COLO829 (cell line): ENCODE results near the gene SRRM4.

Source experiments
- DNase-seq: peaks from one replicate; pipeline ENCODE4 v3.0.0; 2012; ENCODE audit warnings: low spot score

Gene SRRM4

DNA sequence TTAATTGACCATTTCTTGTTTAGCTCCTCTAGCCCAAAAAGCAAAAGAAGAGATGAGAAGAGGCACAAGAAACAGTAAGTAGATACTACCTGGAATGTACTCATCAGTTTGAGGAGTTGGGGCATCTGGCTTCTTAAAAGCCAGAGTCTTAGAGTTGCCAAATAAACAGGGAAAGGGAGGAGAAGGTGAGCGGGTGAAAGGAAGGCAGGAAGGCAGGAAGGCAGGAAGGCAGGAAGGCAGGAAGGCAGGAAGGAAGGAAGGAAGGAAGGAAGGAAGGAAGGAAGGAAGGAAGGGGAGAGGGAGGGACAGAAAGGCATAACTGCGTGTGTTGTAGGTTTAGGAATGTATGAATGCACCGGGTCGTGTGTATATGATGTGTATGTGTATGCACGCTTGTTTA lies 140.7 kb downstream of the SRRM4 start:
- DNase-seq, result no peak

DNA sequence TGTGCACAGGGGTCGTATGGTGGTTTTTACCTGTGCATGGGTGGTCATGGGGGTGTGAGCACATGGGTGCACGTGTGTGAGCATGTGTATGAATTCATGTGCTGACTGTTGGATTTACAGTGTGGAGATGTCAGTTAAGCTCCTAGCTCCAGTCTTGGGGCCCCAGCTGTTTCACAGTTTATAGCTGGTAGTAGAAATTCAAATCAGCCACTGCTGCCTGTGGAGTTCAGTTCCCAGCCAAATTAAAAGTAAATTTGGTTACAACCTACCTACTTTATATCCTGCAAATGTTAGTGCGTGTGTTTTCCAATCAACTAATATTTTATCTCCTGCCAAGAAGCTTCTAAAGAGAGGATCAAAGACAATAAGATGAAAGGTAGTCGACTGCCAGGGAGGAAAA lies 141.4 kb downstream of the SRRM4 start:
- DNase-seq, result no peak

DNA sequence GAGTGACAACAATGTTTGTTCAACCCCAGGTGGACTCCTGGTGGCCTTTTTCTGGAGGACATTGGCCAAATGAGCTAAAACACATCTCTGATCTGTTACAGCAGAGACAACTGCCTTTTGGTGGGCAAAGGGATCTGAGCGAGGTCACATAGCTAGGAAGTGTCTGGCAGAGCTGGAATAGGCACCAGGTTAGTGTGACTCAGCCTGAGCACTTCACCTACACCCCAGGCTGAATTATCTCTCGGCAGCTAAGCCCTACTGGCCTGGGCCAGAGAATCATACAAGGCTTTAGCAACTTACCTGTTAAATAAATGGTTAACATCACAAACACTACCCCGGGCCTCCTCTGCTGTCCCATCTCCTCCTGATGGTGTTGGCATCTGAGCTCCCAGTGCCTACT lies 147.2 kb downstream of the SRRM4 start:
- DNase-seq, result no peak

DNA sequence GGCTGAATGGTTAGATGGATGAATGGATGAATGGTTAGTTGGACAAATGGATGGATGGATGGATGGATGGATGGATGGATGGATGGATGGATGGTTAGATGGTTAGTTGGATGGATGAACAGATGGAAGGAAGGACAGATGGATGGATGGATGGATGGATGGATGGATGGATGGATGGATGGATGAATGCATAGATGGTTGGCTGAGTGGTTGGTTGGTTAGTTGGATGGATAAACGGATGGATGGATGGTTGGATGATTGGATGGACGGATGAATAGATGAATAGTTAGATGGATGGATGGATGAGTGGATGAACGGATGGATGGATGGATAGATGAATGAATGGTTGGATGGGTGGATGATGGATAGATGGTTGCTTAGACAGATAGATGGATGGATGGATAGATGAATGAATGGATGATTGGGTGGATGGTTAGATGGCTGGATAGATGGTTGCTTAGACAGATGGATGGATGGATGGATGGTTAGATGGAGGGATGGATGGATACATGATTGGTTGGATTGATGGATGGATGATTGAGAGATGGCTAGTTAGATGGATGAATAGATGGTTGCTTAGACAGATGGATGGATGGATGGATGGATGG lies 148.6 kb downstream of the SRRM4 start:
- DNase-seq, result no peak

DNA sequence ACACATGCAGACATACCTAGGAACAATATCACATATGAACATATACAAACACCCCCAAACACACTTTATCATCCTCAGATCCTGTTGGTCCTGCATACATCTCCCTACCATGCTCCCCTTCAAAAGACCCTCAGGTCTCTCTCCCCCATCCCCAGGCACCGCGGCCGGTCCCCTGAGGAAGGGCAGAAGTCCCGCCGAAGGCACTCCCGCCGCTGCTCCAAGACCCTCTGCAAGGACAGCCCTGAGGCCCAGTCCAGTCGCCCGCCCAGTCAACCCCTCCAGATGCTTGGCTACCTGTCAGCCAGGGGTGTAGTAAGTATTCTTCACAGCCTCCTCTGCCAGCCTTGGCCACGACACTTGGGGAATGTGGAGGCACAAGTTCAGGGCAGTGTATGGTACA lies 149.2 kb downstream of the SRRM4 start:
- no peak for DNase-seq

DNA sequence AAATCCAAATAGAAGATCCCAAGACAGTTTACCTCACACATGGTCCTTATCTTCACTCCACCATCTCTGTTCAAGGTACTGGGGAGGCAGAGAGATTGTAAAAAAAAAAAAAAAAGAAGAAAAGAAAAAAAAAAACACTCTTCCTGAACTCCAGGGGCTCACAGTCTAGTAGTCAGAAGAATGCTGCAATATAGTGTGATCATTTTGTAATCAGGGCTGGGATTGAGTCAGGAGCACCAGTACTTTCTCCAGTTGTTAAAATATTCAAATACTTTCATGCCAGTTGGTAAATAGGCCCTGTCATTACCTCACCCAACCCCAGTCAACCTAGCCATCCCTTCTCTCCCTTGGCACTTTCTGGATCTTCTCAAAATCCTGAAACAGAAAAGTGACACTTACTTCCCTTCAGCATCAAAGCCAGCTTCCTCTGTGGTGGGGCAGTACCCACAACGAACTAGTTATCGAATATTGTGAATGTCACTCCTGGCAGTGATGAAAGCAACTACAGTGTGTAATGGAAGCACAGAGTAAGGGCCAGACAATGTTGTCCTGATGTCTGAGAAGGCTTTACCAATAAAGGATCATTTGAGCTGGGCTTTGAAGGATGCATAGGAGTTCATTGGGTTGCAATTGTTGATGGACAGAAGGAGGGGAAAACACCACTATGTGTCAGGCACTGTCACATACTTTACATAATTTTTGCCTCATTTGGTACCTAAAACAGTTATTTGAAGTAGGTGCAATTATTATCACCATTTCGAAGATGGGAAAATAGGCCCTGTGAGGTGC lies 153.1 kb downstream of the SRRM4 start:
- DNase-seq, result no peak

DNA sequence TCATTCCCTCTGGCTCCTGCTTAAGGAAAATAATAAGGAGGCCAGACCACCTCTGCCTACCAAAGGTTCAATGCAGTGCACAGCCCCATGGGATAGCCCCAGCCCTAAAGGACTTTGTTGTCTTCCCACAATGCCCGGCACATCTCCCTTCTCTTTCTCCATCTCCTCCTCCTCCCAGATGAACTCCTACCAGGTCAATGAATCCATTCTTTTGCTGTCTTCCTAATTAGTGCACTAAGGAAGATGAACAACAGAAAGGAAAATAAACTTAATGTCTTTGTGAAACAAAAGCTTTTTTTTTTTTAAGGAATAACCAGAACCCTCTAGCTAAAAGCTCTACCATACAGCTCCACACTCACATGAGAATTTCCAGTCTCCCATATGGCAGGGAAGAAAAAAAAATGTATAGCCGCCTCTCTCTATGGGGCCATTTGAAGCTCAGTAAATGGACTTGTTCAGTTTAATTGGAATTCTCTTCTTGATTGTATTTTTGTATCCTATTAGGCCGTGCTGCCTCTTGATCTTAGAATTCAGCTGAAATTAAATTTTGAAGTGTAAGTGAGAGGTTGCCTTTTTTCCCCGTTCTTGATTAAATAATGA lies 155.6 kb downstream of the SRRM4 start:
- no peak for DNase-seq

DNA sequence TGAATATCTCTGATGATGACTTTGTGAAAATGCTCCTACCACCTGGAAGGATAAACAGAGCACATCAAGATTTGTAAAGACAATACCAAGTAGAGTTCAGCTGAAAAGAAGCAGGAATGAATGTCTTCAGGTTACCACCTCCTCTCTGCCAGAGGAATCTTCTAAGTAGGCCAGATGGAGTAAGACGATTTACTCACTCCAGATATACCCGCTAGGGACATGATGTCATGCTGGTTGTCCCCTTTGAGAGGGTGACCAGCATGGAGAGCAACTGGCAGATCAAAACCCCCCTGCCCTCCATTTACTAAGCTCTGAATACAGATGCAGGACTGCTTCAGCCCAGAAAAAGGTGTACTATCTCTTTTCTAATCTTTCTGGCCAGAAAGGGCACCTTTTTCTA lies 158.1 kb downstream of the SRRM4 start:
- DNase-seq, result no peak

DNA sequence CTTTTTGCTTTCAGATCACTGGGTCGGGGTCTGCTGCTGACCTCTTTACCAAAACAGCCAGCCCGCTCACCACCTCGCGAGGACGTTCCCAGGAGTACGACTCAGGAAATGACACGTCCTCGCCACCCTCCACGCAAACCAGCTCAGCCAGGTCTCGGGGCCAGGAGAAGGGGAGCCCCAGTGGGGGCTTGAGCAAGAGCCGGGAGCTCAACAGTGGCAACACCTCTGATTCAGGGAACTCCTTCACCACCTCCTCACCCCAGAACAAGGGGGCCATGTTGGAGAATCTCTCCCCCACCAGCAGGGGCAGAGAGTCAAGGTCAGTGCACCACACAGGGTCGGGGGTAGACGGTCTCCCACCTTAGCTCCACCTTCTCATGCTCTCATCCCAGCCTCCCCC lies 164.0 kb downstream of the SRRM4 start:
- no peak for DNase-seq

DNA sequence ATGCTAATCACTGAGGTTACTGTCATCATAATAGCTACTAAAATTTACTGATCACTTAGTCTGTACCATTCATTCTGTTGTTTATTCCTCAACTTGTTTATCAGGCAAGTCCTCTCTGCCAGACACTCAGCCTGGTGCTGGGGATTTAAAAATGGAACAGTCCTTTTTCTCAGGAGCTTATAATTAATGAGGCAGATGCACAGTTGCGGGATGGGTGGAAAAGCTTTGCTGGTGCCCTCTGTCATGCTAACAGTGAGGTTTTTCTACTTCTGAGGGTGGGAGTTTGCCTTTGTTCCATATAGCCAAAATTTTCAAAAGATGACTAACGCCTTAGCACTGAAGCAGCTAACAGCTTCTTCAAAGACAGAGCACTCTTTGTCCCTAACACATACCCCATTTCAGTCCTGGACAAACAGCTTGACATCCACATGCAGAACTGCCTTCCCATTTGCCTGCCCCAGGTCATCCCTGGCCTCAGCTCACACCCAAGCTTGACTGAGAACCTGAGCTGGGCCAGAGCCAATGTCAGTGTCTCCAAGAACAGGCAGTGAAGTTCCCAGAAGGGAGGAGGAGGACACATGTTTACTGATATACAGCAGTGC lies 166.6 kb downstream of the SRRM4 start:
- DNase-seq, result peak; percentile 58

DNA sequence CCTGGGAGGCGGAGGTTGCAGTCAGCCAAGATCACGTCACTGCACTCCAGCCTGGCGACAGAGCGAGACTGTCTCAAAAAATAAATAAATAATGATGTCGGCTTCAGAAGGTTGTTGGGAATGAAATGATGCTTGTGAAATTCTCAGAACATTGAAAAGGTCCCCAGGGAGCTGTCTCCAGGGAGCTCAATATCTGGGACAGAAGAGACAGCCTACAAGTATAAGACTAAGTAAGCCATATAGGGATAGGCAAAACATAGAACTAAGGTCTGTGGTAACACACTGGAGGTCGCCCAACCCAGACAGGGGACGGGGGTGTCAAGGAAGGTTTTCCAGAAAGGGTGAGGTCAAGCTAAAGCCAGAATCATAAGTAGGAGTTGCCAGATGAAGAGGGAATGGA lies 167.9 kb downstream of the SRRM4 start:
- DNase-seq, result no peak

DNA sequence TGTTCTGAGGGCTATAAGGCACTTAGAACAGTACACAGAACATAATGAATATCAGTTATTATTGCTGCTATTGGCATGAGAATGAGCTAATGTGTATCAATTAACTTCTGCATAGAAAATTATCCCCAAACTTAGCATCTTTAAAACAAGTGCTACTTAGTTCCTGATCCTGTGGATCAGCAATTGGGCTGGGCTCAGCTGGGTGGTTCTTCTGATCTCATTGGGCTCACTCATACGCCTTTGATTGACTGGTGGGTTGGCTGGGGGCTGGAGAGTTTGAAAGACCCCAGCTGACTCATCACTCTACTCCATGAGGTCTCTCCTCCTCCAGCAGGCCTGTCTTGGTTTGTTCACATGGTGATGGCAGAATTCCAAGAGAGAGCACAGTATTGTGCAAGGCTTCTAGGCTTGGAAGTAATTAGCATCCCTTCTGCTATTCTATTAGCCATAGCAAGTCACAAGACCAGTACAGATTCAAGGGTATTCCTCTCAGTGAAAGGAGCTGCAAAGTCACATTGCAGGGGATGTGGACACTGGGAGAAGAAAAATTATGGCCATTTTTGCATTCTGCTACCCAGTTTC lies 170.2 kb downstream of the SRRM4 start:
- DNase-seq, result no peak

DNA sequence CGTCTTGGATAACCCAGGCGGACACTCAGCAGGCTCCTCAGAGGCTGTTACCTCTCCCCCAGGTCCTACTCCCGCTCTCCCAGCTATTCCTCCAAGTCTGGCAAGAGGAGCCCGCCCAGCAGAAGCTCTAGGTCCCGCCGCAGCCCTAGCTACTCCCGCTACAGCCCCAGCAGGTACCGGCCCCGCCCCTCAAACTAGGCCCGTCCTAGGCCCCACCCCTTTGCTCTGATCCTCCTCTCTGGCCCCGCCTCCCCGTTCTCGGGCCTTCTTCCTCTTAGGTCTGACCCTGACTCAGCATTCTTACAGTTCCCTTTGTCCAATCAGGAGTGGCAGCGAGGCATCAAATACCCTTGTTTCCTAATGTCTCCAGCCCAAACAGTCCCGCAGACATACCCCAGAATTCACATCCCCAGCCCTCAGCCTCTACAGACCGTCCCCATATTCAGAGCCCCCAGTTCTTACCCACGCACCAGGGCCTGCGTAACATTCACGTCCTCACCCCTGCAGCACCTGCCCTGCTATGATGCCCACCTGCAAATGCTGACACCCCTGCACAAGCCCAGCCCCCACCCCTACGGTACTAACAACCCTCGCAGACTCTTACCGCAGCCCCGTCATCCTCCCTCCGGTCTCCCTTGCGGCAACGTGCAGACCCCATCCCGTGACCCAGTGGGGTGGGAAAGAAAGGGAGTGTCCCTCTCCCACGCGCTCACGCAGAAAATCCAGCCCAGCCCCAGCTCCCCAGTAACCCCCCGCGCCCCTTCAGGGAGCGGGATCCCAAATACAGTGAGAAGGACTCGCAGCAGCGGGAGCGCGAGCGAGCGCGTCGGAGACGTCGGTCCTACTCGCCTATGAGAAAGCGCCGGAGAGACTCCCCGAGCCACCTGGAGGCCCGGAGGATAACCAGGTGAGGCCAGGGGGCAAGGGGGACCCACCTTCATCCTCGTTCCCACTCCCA lies 172.4 kb downstream of the SRRM4 start:
- DNase-seq, result no peak

DNA sequence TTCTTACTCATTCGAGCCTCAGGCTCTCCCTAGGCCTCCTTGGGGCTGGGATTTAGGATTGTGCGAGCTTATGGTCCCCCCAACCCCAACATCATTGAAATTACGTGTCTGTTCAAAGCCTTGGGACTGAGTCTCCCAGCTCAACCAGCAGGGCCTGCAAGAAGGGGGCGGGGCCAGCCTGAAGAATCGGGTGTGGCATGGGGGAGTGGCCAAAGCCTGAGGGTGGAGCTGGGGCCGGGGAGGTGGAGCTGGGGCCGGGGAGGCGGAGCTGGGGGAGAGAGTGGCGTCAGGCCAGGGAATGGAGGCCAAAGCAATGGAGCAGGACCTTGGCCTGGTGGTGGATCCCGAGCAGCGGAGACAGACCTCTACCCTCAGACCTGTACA lies 173.1 kb downstream of the SRRM4 start:
- DNase-seq, result no peak

DNA sequence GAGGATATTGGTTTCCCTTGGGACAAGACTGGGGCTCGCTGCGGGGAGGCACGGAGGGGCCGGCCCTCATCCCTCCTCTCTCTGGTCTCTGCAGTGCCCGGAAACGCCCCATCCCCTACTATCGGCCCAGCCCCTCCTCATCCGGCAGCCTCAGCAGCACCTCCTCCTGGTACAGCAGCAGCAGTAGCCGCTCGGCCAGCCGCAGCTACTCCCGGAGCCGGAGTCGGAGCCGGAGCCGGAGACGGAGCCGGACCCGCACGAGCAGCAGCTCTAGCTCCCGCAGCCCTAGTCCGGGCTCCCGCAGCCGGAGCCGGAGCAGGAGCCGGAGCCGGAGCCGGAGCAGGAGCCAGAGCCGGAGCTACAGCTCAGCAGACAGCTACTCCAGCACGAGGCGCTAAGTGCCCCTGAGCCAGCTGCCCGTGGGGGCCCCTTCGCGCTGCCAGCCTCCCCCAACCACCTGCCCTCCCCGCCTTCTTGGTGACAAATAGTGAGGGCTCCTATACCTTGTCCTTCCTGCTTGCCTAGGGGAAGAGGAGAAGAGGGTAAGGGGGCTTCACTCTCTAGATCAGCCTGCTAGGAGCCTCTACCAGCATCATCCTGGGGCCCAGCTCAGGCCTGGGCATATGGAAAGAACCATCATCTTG lies 175.2 kb downstream of the SRRM4 start:
- no peak for DNase-seq

DNA sequence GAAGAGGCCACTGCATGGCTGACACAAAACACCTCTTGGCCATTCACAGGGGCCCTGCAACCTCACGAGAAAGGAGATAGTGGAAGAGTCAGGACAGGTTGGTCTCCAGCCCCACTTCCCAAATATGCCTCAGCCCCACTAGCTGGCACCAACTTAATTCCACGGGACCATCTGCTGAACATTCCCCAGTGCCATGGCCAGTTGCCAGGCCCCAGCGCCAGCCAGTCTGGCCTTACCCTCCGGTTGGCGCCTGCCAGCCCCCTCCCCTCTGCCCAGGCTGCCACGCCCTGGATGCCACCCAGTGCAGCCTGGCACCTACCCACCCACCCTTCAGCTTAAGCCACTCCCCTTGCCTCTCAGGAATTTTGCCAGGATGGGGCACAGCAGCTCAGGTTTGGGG lies 176.2 kb downstream of the SRRM4 start:
- DNase-seq, result no peak

DNA sequence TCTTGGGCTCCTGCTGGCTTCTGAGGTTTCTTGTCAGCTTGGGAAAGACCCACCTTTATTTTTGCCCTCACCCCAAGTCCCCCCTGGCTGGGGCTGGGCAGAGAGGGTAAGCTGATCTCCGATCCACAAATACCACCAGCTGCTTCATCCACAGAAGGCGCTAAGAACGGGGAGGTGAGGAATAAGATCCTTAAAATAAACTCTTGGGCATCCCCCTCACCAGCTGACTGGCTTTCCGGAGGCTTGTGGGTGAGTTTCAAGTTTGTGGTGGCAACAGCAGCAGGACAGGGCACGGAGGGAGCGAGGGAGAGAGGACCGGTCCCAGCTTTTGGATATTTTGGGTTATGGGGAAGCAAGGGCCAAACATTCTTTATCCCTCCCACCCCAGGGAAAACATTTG lies 176.6 kb downstream of the SRRM4 start:
- DNase-seq, result no peak

DNA sequence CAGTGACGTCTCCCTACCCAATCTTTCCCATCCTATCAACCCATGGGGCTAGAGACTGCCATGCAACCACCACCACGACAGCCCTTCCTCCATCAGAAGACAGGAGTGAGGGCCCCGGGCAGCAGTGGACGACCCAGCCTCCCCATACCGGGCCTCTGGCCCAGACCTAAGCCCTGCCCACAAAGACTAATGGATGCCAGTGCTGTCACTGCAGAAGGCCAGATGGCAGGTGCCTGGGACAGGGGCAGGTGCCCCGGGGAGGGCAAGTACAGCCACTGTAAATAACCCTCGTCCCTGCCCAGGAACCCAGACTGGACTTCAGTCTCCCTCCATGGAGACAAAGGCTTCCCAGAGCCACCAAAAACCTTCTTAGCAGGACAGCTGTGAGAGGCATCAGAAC lies 177.1 kb downstream of the SRRM4 start:
- no peak for DNase-seq

DNA sequence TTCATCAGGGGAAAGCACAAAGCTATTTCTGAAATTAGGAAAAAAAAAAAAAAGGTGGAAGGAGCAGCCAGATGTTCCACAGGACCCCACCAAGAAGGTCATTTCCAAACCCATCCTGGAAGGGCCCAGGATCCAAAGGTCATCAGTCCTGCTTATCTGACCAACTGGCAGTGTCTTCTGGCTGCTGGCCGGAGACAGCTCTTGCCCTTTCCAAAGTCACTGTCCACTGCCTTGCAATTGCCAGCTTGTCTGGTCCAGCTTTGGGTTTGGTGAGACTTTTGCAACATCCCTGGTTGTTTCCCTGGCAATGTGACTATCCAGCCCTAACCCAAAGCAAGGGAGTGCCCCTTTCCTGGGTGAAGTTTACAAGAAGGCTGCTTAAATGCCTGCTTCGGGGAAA lies 178.5 kb downstream of the SRRM4 start:
- DNase-seq, result no peak

DNA sequence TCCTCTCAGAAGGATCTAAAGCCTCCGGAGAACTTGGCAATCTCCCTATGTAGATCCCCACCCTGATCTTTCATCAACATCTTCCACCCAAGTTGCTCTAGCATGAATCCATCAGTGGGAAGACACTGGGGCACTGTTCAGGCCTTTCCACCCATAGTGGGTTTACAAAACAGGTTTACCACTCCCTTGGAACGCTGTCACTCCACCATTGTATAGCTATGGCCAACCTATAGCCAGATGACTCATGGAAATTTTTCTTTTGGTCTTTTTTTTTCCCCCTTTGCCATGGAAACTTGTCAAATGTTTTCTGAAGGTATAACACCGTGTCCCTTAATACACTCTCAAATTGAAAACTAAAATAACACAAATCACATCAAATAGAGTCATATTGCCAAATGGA lies 186.6 kb downstream of the SRRM4 start:
- DNase-seq, result no peak

DNA sequence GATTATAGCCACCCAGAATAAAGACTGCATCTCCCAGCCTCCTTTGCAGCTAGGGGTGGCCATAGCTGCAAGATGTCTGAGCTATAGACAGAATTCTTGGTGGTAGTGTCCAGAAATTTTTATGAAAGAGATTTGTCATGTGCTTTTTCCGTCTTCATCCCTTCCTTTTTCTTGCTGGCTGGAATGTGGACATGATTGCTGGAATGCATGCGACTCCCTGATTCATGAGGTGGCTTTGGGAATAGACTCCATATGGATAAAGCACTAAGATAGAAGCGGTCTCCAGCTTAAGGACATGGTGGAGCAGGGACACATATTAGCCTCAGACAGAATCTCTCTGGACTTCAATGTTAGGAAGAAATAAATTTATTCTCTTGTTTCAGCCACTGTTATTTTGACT lies 187.4 kb downstream of the SRRM4 start:
- DNase-seq, result no peak
